ENCODE measurements around the gene LAMTOR4. TPM values are rescaled to one million over a fixed set of nuclear protein-coding genes. Genes with fewer than 3 reads are reported as not detected.

LAMTOR4 gene
- total RNA-seq: 73.2 to 89.4 TPM (median 75.7 TPM) in 3 replicates
- long read RNA-seq, transcript LAMTOR4-204 (3 exons, 371 nt): minor isoform, 6 of 84 reads
- long read RNA-seq, transcript LAMTOR4-201 (4 exons, 605 nt): major isoform, 64 of 84 reads
- long read RNA-seq, partial matches to known transcripts: 0 of 84 reads
- long read RNA-seq, other reads (novel, unspliced or antisense): 5 of 84 reads

DNA sequence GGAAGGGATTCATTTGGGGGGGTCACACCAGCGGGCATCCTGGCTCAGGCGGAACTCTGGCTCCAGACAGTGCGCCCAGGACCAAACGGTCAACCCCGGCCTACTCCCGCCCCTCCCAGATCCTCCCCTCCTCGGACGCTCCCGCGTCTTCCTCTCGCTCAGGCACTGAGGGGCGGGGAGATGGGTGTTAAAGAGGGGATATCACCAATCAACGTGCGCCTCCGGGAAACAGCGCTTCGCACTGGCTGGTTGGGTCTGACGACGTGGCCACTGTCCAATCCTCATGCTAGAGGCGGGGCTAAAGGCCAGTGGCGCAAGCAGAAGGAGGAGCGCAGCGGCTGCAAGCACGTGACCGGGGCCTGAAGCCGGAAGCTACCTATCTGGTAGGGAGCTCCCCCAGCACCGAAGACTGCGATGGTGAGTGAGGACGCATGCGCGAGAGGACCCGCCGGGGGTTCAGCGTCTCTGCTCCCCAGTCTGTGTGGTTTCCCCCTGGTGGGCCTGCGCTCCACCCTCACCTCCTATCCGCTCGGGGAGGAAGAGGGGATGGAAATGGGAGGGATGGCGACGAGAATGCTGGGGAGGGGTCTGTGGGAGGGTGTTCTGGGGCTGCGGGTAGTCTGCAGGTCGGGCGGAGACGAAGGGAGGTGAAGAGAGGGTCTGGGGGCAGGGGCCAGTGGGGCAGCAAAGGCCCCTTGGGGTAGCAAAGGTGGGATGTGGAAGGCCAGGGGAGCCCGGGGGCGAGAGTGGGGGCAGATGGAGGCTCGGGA lies at the start of gene LAMTOR4:
TSS of gene LAMTOR4 (plus strand) at position 360 of the 770 bp plus-strand sequence. CDS start at position 415, 55 bp downstream.
- Mint-ChIP-seq H3K27ac (ENCODE audit: unreplicated experiment) (peak within 1 kb of the TSS; percentile 94), H3K4me3 (ENCODE audit: unreplicated experiment) (peak within 1 kb of the TSS; percentile 97), H3K4me1 (ENCODE audit: low read depth) (peaks cover 22% of the 10 kb centered on the region), H3K9me3 (ENCODE audit: low read depth) (no peaks in the 10 kb centered on the region), H3K27me3 (ENCODE audit: low read depth) (no peaks in the 10 kb centered on the region), H3K36me3 (ENCODE audit: low read depth) (peaks cover 5% of the 10 kb centered on the region)
- DNase-seq (ENCODE audit: low spot score): peak; percentile 99
- TF ChIP-seq, protein P1, sequence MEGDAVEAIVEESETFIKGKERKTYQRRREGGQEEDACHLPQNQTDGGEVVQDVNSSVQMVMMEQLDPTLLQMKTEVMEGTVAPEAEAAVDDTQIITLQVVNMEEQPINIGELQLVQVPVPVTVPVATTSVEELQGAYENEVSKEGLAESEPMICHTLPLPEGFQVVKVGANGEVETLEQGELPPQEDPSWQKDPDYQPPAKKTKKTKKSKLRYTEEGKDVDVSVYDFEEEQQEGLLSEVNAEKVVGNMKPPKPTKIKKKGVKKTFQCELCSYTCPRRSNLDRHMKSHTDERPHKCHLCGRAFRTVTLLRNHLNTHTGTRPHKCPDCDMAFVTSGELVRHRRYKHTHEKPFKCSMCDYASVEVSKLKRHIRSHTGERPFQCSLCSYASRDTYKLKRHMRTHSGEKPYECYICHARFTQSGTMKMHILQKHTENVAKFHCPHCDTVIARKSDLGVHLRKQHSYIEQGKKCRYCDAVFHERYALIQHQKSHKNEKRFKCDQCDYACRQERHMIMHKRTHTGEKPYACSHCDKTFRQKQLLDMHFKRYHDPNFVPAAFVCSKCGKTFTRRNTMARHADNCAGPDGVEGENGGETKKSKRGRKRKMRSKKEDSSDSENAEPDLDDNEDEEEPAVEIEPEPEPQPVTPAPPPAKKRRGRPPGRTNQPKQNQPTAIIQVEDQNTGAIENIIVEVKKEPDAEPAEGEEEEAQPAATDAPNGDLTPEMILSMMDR (IDR thresholded peaks at IDR 0.05): peak; percentile 4

DNA sequence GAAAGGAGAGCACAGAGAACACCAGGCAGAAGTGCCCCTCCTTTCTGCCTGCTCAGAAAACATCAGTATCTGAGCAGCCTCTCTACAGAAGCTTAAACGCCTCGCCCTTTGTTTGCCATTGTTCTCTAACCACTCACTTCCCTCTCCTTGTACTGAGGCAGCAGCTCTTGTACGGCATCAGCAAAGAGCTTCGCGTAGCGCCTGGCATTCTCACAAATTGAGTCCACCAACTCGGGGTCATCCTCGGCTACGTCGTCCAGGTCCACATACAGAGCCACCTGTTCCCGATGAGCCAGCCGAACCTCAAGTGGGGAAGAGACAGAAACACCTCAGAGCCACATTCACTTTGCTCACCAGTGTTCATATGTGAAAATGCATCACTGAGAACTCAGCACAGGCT lies 49.3 kb upstream of the LAMTOR4 start:
- no peak overlapping the region for H3K27ac Mint-ChIP-seq (ENCODE audit: unreplicated experiment)
- H3K4me3 Mint-ChIP-seq (ENCODE audit: unreplicated experiment): peak overlapping the region; percentile 93
- TF ChIP-seq, protein P1 (IDR thresholded peaks at IDR 0.05): no peak
- peaks cover 37% of the 10 kb centered on the region for H3K36me3 Mint-ChIP-seq (ENCODE audit: low read depth)
- no peaks in the 10 kb centered on the region for H3K27me3 Mint-ChIP-seq (ENCODE audit: low read depth)
- no peak for DNase-seq (ENCODE audit: low spot score)
- H3K9me3 Mint-ChIP-seq (ENCODE audit: low read depth): no peaks in the 10 kb centered on the region
- peaks cover 37% of the 10 kb centered on the region for H3K4me1 Mint-ChIP-seq (ENCODE audit: low read depth)

DNA sequence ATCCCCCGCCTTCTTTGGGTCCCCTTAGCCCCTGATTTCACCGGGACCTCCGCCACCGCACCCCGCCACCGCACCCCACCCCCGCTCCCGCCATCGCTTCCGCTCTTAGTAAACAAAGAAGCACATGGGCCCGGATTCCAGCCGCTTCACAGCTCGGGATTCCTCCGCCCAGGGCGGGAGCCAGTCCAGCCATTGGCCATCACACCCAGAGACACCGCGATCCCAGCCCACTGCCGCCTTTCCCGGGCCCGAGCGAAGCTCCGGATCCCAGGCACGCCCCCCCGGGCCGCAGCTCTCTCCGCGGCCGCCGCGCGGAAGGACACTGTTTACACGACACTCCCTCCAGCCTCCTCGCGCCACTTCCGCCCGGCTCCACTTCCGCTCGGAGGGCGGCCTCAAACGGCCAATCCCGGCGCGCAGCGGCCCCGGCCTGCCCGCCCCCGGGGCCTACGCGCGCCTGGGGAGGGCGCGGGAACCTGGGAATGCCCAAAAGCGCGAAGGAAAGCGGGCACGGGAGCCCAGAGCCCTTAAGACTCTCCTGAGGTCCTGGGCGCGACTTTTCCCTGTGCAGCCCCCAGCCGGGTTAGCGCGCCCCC lies 48.2 kb upstream of the LAMTOR4 start:
- H3K4me1 Mint-ChIP-seq (ENCODE audit: low read depth): peaks cover 37% of the 10 kb centered on the region
- no peaks in the 10 kb centered on the region for H3K9me3 Mint-ChIP-seq (ENCODE audit: low read depth)
- DNase-seq (ENCODE audit: low spot score): no peak
- H3K27me3 Mint-ChIP-seq (ENCODE audit: low read depth): no peaks in the 10 kb centered on the region
- H3K27ac Mint-ChIP-seq (ENCODE audit: unreplicated experiment): peak overlapping the region; percentile 97
- H3K36me3 Mint-ChIP-seq (ENCODE audit: low read depth): peaks cover 37% of the 10 kb centered on the region
- peak overlapping the region; percentile 93 for H3K4me3 Mint-ChIP-seq (ENCODE audit: unreplicated experiment)
- TF ChIP-seq, protein P1 (IDR thresholded peaks at IDR 0.05): no peak

DNA sequence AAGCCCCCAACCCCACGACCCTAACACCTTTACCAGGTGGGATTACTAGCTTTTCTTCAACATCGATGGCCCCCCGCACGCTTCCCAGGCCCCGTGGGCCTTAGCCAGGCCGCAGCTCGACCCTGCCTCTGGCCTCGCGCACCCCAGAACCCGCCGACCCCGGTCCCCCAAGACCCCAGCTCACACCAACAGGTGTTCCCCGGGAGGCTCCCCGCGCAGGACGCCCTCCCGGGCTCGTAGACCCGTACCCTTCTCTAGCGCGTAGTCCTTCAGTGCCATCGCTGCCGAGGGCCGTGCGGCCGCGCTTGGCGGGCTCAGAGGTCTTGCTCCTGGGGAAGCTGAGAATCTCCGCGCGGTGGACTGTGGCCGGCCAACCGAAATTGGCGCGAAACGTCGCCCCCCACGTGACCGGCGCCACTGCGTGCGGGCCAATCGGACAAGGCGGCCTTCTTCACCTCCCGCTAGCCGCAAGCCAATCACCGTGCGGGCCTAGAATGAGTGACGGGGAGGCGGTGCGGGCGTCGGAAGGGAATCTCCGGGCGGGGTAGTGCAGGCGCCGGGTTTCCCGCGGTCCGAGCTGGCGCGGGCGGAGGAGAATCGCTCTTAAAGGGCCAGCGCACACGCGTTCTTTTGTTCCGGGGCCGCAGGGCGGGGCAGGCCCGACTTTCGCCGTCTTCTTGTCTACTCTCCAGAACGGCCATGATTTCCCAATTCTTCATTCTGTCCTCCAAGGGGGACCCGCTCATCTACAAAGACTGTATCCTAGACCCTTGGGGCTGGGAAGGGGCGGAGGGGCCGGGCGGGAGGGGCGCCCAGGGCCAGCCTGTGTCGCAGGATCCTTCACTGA lies 47.5 kb upstream of the LAMTOR4 start, which contains the start of the genes AP4M1 and MCM7:
TSS of gene AP4M1 (plus strand) at position 628 of the 847 bp plus-strand sequence. CDS start at position 700, 72 bp downstream.
TSS of gene MCM7 (minus strand) at position 382 of the 847 bp plus-strand sequence. CDS start at position 279, 103 bp downstream.
- H3K9me3 Mint-ChIP-seq (ENCODE audit: low read depth): no peaks in the 10 kb centered on the region
- H3K4me3 Mint-ChIP-seq (ENCODE audit: unreplicated experiment): peak within 1 kb of the TSS; percentile 93
- H3K4me1 Mint-ChIP-seq (ENCODE audit: low read depth): peaks cover 37% of the 10 kb centered on the region
- no peaks in the 10 kb centered on the region for H3K27me3 Mint-ChIP-seq (ENCODE audit: low read depth)
- TF ChIP-seq, protein P1 (IDR thresholded peaks at IDR 0.05): no peak
- peaks cover 30% of the 10 kb centered on the region for H3K36me3 Mint-ChIP-seq (ENCODE audit: low read depth)
- peak within 1 kb of the TSS; percentile 97 for H3K27ac Mint-ChIP-seq (ENCODE audit: unreplicated experiment)
- DNase-seq (ENCODE audit: low spot score): peak; percentile 99
